HG03565 (cell line): ENCODE measurements around the gene SPINT2.
"Not testable (repeated sequence)": the region's sequence is repeated elsewhere in the genome, so short reads cannot be mapped to it uniquely, and the experiment has no call there.

Source experiments
- ATAC-seq: cut with Tn5 transposase; IDR thresholded peaks from one replicate; pipeline ENCODE4 v1.9.1; 2021; ENCODE audit warnings: mild to moderate bottlenecking, moderate library complexity; ENCODE audit not compliant: unreplicated experiment

The SPINT2 gene

DNA sequence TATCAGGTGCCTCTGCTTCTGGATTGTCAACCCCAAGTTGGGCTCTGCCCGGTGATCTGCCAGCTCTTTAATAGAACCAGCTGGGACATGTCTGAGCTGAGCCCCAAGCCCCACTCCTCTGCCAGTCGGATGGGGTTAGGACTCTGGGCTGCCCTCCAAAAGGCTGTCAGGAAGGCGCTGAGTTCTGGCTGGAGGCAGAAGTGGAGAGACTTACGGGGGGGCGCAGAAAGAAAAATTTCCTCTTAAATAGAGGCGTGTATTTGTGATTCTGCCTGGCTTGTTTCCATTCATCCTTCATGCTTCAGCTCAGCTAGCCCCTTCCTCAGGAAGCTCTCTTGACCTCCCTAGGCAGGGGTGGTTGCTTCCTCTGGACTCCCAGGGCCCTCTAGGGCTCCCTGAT, 54.3 kb downstream of the SPINT2 start:
- no peak for ATAC-seq

DNA sequence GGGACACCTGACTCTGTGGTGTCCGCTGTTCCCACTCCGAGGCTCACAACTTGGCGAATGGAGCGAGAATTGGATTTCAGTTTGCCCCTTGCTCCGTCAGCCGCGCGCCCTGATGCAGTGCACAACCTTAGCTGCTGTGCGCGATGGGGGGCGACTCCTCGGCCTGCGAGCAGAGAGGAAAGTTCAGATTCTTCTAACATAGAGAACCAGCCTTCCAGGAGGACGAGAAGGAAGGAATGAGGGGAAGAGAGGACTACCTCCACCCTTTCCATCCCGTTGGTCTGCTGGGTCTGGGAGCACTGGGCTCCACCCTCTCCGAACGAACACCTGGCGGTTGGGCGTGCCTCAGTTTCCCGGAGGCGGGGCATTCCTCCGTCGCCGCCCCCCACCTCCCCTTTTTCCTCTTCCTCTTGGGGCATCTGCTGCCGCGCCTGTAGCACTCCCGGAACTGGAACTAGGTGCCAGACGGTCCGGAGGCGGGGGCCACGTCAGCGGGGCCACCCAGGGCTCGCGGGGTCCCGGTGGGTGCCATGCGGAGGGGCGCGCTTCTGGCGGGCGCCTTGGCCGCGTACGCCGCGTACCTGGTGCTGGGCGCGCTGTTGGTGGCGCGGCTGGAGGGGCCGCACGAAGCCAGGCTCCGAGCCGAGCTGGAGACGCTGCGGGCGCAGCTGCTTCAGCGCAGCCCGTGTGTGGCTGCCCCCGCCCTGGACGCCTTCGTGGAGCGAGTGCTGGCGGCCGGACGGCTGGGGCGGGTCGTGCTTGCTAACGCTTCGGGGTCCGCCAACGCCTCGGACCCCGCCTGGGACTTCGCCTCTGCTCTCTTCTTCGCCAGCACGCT, 55.3 kb downstream of the SPINT2 start, which contains the start of gene KCNK6:
KCNK6 (plus strand) TSS at position 425 of the 838 bp plus-strand sequence; CDS start at position 531, 106 bp downstream.
- ATAC-seq, result no peak

GRCh38 chr19:38320969-38321339, 56.6 kb downstream of the SPINT2 start:
- ATAC-seq, result no peak

- ATAC-seq, result no peak
Observed at GRCh38 chr19:38321646-38322196, 57.3 kb downstream of the SPINT2 start.

DNA sequence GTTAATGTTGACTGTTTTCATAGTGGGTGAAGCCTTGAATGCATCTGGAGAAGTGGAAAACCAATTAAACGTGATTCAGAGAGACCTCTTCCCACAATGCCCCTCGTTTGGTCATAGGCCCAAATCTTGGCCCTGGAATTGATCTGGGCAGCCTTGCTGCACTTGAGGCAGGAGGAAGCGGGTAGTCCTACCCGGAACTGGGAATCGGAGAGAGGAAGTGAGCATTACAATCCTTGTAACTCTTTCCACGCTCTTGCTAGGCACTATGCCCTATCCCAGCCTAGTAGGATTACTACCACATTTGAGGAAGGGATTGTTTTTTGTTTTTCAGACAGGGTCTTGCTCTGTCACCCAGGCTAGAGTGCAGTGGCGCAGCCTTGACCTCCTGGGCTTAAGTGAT, 58.9 kb downstream of the SPINT2 start:
- ATAC-seq, result no peak

DNA sequence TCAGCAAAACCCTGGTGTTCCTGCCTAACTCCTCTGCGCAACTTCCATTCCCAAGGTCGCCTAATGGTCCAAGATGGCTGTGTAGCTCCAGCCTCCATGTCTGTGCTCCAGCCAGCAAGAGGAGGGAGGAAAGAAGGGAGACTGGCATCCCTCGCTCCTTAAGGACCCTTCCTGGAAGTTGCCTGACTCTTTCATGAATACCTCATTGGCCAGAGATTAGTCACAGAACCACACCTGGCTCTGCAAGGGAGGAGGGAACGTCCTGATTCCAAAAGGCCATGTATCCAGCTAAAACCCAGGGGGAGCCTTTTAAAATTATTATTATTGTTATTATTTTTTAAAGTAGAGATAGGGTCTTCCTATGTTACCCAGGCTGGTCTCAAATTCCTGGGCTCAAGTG, 60.1 kb downstream of the SPINT2 start:
- no peak for ATAC-seq

- ATAC-seq, result no peak
Observed at GRCh38 chr19:38326591-38326990, 62.2 kb downstream of the SPINT2 start.

GRCh38 chr19:38329651-38330050, 65.3 kb downstream of the SPINT2 start:
- no peak for ATAC-seq

- ATAC-seq, result no peak
Observed at GRCh38 chr19:38331728-38332127, 67.4 kb downstream of the SPINT2 start.

DNA sequence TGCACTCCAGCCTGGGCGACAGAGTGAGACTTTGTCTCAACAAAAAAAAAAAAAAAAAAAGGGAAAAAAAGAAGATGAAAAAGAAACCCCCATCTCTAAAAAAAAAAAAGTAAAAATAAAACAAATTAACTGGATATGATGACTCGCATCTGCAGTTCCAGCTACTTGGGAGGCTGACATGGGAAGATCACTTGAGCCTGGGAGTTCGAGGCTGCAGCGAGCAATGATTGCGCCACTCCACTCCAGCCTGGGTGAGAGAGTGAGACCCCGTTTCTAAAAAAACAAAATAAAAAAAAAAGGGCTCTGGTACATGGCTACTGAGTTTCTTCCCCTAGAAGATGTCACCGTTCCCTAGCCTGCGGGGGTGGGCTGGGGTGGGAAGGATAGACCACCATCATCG, 68.9 kb downstream of the SPINT2 start:
- no peak for ATAC-seq

DNA sequence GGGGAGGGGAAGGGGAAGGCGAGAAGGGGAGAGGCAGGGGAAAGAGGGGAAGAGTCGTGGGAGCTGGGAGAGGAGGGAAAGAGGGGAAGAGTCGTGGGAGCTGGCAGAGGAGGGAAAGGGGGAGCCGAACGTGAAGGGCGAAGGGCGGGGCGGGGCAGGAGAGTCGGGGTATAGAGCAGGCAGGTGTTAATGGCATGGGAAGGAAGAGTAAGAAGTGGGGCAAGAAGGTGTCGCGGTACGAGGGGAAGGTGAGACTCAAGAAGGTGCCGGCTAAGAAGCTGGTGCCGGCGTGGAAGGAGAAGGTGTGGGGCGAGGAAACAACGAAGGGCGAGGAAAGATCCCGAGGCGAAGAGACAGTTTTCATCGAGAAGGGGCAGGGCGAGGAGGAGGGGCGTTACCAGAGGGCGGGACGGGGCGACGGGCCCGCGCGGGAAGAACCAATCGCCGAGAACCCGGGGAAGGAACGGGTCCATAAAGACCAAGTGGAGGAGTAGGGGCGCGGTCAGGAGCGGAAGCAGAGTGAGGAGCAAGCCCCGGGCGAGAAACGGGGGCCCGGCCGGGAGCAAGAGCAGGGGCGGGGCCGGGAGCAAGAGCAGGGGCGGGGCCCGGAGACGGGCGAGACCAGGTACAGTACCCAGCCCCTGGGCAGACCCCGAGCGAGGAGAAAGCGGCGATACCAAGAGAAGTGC, 71.7 kb downstream of the SPINT2 start:
- peak; percentile 50 for ATAC-seq

GRCh38 chr19:38336638-38337359, 72.4 kb downstream of the SPINT2 start:
- ATAC-seq, result peak; percentile 35

DNA sequence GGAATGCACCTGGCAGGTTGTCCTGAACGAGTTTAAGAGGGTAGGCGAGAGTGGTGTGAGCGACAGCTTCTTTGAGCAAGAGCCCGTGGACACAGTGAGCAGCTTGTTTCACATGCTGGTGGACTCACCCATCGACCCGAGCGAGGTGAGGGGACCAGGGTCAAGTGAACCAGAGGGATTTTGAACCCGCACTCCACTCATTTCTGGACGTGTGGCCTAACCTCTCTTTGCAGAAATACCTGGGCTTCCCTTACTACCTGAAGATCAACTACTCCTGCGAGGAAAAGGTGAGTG, 72.9 kb downstream of the SPINT2 start:
- no peak for ATAC-seq

GRCh38 chr19:38339011-38339410, 74.6 kb downstream of the SPINT2 start:
- ATAC-seq, result not testable (repeated sequence)

GRCh38 chr19:38340927-38341326, 76.6 kb downstream of the SPINT2 start:
- no peak for ATAC-seq
